Amygdala (tissue), 56 donors: ENCODE measurements around the gene PCDHGC5.

ENCODE experiments used
- DNase-seq, 56 donors: peaks; one replicate each; lab custom pipeline; 2025; lab: John Stamatoyannopoulos, UW

PCDHGC5 gene

DNA sequence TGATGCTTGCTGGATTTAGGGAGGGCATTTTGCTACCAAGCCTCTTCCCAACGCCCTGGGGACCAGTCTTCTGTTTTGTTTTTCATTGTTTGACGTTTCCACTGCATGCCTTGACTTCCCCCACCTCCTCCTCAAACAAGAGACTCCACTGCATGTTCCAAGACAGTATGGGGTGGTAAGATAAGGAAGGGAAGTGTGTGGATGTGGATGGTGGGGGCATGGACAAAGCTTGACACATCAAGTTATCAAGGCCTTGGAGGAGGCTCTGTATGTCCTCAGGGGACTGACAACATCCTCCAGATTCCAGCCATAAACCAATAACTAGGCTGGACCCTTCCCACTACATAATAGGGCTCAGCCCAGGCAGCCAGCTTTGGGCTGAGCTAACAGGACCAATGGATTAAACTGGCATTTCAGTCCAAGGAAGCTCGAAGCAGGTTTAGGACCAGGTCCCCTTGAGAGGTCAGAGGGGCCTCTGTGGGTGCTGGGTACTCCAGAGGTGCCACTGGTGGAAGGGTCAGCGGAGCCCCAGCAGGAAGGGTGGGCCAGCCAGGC is 23.0 kb downstream of the PCDHGC5 start:
- DNase-seq = no peak

DNA sequence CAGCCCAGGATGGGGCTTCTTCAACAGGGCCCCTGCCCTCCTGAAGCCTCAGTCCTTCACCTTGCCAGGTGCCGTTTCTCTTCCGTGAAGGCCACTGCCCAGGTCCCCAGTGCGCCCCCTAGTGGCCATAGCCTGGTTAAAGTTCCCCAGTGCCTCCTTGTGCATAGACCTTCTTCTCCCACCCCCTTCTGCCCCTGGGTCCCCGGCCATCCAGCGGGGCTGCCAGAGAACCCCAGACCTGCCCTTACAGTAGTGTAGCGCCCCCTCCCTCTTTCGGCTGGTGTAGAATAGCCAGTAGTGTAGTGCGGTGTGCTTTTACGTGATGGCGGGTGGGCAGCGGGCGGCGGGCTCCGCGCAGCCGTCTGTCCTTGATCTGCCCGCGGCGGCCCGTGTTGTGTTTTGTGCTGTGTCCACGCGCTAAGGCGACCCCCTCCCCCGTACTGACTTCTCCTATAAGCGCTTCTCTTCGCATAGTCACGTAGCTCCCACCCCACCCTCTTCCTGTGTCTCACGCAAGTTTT is 23.6 kb downstream of the PCDHGC5 start:
- DNase-seq = peak in 37 of 56 donors; percentile 16 to 81 (median 52)

DNA sequence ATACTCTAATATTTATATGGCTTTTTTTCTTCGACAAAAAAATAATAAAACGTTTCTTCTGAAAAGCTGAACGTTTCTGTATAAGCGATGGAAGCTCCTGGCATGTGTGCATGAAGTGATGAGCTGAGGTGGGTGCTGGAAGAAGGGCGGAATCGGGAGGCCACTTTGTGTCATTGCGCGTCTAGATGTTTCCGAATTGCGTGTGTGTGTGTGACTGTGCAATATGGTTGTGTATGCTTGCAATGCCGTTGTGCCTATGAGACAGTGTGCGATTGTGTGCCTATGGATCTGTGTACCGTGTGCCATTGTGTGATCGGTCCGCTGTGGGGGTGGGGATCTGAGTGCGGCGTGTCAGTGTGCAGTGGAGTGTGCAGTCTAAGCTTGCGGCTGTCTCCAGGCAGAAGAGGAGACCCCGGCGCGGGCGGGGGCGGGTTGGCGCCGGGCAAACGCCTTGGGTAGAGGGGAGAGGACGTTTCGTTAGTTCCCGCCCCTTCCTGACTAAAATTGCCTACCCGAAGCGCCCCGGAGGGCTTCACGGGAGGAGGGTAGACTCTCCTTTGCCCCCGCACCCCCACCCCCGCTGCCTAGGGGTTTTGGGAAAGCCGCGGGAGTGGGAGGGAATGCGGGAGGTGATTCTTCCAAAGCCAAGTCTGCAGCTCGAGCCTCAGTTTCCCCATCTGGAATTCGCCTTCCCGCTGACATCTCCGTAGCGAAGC is 24.2 kb downstream of the PCDHGC5 start:
- peak in 22 of 56 donors; percentile 16 to 74 (median 56) for DNase-seq

DNA sequence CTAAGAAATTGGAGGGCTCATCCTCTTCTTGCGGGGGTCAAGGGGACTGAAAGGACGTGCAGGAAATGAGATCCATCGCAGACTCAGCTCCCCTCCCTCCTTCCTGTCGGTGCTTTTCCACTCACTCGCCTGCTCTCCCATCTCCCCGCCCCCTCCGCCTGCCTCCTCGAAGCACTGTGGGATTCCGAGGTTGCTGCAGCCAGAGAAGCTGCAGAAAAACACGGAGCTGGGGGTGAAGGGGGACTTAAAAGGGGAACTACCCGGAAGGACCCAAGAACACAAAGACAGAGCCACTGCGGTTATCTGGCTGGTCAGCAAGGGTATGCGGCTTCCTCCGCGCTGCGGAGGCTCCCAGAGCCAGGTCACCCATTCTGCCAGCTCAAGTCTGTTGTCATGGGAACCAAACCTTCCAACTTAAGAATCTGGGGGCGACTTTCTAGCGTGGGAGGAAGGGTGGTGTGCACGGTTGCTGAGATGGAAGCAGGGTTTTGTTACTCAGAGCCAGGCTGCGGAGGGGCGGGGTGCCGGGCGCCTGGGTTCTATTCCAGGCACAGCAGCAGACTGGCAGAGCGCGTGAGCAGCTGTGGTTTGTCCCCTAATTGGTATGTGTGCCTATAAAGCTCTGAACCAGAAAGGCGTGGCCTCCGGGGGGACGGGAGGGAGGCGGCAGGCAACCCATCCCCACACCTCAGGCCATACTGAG is 24.9 kb downstream of the PCDHGC5 start:
- DNase-seq = peak in 52 of 56 donors; percentile 36 to 92 (median 81)

DNA sequence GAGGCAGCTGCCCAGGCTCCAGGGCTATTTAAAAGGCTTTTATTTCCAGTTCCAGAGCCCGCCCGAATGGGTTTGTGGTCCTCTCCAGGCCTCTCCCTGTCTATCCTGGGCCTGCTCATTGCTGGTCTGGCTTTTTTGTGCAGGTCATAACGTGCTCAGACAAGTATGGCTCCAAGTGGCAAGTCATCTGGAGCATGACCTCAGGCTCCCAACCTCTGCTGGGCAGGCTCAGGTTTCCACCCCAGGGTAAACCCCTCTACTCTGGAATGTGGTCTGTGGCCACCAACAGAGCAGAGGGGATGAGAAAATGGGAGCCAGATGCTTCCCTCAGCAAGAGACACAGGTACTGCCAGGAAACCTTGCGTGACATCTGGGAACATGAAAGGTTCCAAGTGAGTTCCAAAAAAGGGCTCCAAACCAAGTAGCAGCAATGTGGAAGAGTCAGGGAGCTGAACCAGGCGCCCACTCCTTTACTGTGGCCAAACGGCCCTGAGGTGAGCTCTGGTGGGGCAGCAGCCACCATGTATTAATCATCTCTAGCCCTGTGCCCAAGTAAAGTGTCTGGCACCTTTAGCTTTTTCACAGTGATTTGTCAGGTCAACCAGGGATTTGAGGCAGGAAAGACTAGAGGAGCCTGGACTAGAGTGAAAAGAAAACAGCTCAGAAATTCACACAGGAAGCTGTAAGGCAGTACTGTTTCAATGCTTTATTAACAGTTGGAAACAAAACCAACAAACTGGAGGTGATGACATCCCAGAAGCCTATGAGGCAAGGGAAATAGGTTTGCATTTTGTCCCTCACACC is 25.7 kb downstream of the PCDHGC5 start:
- no peak for DNase-seq

DNA sequence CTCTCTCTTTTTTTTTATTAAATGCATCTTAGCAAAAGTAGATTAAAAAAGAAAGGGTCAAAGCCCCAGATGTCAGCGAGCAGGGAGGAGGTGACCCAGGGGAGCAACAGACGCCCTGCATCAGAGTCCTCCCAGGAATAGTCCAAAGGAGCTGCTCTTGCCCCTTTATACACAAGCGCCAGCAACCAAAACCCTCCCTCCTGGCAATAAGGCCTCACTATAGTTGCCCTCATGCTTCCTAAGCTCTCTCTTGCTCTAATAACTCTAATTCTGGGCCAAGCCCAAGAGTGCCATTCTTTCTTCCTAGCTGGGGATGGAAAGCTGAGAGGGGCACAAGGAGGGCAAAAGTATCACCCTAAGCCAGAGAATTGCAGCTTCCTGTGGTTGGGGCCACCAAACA is 26.3 kb downstream of the PCDHGC5 start:
- DNase-seq = peak in 4 of 56 donors; percentile 24 to 28 (median 26)

DNA sequence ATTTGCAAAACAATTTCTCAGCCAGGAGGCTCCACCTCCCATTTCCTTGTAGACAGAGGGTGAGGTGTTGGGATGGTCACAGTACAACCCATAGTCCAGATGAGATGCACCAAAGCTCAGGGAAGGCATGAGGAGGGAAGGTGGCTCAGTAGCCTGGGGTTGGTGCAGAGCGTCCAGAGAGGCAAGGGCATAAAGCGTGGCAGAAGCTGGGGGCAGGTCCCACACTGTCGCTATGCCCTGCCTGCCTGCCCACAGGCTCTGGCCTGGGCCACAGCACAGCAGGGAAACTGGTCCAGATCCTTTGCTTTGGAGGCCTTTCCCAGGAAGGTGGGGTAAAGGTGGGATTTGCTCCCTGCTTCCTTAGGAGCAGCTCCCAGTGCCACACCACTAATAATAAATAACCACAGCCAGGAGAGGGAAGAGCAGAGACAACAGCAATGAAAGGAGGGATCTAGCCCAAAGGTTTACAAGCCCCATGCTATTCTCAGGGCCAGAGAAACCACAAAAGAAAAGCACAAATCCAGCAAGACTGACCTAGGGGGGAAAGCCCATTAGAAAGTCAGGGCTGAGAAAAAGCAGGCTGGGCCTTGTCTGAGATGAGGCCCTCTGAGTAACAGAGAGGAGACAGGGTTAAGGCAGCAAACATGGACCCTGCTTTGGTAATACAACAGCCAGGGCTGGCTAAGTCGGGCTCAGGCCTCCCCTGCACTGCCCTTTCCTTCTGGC is 27.2 kb downstream of the PCDHGC5 start:
- no peak for DNase-seq

DNA sequence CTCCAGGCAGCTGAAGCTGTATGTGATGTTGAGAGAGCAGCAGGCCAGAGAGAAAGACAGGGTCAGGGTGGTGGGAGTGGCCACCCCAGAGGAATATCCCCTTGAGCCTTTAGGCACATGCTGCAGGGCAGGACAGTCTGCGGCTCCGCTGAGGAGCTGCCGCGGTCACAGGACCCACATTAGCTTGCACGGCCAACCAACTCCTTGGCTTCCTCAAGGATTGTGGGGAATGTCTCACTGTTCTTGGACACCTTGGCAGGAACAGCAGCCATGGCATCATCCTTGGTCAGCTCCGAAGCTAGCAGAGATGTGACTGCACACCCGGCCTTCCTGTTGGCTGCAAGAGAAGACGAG is 27.8 kb downstream of the PCDHGC5 start:
- DNase-seq = no peak

DNA sequence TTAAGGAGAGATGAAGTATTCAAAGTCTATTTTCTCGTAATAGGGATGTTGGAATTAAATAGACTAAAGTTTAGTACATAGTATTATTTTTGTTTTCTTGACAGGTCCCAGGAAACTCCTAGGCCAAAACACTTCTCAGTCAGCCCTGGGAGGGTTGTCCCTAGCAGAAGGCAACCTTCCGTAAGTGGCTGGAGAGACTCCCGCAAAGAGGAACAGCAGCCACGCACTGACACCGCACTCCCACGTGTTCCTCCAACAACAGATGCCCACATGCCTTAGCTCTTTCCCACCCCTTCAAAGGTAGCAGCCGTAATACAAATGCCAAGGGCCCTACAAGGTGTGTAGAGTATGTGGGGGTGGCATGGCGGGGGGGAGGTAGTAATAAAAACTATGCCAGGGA is 28.4 kb downstream of the PCDHGC5 start:
- no peak for DNase-seq

DNA sequence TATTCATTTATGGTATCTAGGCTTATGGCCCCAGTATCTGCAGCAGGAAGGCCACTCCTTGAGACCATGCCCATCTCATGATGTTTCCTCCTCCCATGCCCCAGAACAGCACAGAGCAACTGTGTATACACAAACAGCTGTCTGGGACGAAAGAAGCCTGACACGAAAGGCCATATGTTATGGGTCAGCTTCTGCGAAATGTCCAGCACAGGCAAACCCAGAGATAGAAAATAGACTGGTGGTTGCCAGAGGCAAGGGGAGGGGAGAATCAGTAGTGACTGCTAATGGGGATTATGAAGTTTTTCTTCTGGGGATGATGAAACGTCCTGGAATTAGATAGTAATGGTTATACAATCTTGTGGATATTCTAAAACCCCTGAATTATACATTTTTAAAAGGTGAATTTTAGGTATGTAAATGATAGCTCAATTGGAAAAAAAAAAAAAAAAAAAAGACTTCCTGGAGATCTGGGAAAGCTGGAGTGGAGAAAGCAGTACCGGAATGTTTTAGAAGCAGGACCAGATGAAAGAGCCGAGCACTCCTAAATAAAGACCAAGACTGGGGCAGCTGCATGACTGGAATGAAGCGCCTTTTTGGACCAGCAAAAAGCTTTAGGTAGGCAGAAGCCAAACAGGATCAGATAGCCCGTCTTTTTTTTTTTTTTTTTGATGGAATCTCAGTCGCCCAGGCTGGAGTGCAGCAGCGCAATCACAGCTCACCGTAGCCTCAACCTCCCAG is 29.2 kb downstream of the PCDHGC5 start:
- no peak for DNase-seq

DNA sequence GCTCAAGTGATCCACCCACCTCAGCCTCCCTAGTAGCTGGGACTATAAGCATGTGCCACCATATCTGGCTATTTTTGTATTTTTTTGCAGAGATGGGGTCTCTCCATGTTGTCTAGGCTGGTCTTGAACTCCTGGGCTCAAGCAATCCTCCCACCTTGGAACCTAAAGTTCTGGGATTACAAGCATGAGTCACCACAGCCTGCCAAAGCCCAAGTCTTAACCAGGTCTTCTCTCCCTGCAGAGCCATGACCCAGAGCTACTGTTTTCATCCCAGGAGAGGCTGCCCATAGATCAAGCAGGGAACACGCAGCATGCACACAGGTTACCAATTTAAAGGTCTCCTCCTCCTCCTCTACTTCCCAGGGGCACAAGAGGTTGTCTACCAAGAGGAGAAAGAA is 29.7 kb downstream of the PCDHGC5 start:
- no peak for DNase-seq

DNA sequence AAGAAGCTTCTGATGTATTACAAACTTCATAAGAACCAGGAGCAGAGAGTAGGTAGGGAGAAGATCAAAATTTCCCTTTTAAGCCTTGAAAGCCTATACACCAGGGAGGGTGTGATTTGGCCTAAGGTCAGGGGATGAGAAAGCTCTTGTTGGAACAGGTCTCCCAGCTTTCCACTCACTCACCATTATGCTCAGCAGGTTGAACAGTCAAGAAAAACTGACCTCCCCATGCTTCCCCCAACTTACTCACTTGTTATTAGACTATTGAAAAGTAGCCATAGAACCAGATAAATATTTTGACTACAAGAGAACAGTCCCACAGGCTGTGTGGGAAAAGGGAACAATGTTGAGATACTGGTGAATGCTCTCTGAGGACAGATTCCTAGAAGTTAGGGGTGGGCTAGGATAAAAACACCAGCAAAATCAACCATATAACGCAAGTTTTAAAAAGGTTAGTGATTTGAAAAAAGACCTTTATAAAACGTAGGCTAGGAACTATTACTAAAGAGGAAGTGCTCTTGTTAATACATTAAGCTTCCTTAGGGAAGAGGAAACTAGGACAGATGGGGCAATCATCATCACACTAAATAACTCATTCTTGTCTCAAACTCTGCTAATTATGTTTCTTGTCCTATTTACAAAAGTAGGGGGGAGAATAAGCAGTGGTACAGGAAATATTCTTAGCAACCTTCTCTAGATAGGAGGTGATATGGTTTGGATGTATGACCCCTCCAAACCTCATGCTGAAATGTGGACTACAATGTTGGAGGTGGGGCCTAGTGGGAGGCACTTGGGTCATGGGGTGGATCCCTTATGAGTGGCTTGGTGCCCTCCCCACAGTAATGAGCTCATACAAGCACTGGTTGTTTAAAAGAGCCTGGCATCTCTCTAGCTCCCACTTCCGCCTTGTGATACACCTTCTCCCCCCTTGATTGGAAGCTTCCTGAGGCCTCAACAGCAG is 31.0 kb downstream of the PCDHGC5 start:
- DNase-seq = no peak

DNA sequence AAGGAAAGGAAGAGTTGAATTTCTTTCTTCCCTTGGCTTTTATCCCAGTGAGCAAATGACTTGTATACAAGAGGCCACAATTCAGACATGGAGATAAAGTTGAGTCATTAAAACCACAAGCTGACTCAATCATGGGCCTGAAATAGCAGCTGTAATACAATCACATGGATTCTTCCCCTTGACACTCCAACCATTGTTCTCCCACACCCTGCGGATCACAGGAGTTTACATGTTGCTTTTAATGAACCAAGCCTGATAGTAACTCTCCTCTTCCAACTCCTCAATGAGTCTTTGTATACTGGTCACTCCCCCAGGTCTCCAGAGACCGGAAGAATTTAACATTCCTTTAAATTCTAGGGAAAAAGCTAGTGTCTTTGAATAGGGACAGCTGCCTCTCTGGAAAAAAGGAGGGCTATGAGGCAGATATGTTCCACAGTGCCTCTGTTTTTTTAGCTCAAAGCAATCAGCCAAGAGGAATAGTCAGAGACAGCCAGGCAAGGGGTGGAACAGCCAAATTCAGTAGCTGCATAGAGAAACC is 32.4 kb downstream of the PCDHGC5 start:
- peak in 29 of 56 donors; percentile 16 to 80 (median 50) for DNase-seq

DNA sequence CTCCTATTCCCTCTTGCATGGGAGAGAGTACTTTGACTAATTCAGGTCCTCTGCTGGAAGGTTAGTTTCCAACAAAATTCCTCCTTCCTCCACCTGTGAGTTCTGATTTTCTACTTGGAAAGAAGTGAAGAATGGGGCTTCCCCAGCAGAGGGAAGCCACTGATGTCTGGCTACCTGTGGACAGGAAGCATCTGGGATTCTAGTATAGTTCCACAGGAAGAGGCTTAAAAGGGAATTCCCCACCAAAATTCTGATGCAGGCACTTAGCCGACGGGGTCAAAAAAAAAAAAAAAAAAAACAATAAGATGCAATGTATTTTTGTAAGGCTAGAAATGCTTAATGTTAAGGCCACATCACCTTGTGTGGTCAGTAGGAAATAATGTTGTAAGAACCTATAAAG is 33.4 kb downstream of the PCDHGC5 start:
- no peak for DNase-seq

DNA sequence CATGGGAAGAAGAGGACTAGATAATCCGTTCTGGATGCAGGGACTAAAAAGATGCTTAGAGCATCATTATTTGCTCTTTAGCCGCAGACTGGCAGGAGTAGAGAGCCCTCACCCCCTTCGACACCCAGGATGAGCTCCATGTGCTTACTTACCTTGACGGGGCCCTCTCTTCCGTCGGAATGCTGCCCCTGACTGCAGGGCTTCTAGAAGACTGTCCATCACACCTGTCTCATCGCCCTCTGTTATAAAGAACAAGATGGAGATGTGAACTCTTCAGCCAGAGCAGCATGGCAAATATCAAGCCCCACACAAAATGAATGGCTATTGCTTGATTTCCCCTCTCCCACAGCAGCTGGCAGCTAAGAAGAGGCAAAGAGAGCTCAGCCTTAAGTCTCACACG is 35.1 kb downstream of the PCDHGC5 start:
- no peak for DNase-seq

DNA sequence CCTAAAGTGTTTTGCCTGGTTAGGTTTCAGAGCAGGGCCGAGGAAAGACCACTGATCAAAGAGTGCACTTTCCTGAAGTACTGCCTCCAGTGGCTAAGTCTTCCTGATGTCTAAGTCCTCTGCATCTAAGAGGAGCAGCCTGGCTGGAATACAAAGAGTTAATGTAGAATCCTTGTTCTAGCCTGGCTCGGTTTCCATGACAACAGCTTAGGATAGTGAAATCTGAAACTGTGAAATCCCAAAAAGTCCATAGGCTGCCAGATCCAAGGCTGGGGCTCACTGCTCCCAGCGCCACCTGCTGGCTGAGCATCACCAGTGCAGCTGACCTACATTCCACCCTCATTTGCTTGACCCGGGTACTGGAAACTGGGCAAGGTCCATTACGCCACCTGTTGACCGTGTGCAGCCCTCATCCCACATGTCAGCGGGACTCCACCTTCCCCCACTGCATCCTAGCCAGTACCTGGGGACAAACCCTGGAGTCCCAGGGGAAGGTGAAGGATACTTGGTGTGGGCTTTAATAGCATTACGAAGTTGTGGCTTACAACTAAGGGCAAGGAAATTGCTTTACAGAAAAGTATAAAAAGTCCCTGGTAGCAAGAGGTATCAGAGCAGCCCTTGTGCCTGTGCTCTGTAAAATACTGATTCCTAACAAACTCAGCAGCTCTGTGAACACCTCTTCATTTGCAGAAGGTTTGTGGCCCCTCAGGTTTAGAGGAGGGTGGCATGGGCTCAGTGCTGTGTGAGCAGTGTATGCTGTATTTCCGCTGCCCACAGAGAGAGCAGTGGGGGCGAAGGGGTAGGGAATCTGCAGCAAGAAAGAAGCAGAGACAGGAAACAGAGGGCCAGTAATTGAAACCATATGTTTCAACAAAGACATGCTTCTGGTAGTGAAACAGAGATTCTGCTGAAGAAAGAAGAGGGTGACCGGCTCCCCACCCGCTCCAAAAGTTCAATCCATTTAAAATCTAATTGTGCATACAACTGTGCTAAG is 36.0 kb downstream of the PCDHGC5 start:
- DNase-seq = peak in 52 of 56 donors; percentile 36 to 89 (median 72)

DNA sequence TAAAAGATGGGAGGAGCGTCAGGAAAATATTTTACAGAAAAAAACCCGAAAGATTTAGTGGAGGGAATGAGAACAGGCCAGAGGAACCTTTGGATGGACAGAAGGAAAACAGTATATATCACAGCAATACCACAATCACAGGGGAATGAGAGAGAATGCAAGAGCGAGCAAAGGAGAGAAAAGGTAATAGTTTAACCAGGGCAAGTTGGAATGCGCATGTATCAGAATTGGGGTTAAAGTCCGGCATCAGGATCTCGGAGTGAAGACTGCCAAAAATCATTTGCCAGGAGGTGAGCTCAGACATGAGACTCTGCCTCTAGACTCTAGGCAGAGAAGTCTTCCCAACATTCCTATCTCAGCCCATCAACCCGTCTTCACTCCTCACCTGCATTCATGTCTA is 36.8 kb downstream of the PCDHGC5 start:
- no peak for DNase-seq
